A549 (cell line): ENCODE measurements around the gene NLRC3. TPM values are rescaled to one million over a fixed set of nuclear protein-coding genes. Genes with fewer than 3 reads are reported as not detected.

Experiments
- ATAC-seq, 2 experiments: fragments of 200-7000 bp in 1 of 2; fragments of >200 bp in 1 of 2; cut with Nextera tagmentation in 1 of 2; cut with Tn5 transposase in 1 of 2; 3 replicates each; pipeline versions ENCODE4 v1.8.0 to v1.9.1; 2018 to 2020; ENCODE audit warnings: mild to moderate bottlenecking in 1 of 2, moderate library complexity in 1 of 2
- CTCF ChIA-PET: fragments of 300-600 bp; sonication (Branson Sonifier 250); formaldehyde crosslinking; extraction: SDS; loops from one replicate; lab custom pipeline; 2021; ENCODE audit warnings: antibody characterized with exemption, inconsistent platforms; lab: Yijun Ruan, JAX
- POLR2A ChIA-PET: fragments of 350-600 bp; formaldehyde crosslinking; extraction: SDS; loops from one replicate; lab custom pipeline; 2021; ENCODE audit warnings: antibody characterized with exemption, inconsistent platforms; lab: Yijun Ruan, JAX
- DNase-seq, 2 experiments: peaks; one replicate each; pipeline versions ENCODE4 v3.0.0 to v3.0.0-alpha.2; 2011 to 2016; ENCODE audit warnings: low read depth in 1 of 2, low spot score in 1 of 2
- FAIRE-seq: peaks from 2 replicates; lab custom pipeline; 2011; peaks lifted over from hg19 to GRCh38; lab: Jason Lieb, UNC
- H3K27ac ChIP-seq, 2 experiments: fragments of >200 bp; sonication (Bioruptor Twin); formaldehyde crosslinking; 3 replicates each; pipeline ENCODE4 v1.5.1; 2016 to 2017
- H3K4me1 ChIP-seq: fragments of >200 bp; sonication (Bioruptor Twin); formaldehyde crosslinking; 3 replicates; pipeline ENCODE4 v1.6.1; 2016
- H3K4me2 ChIP-seq: fragments of >200 bp; sonication (Bioruptor Twin); formaldehyde crosslinking; 3 replicates; pipeline ENCODE4 v1.6.1; 2016
- H3K4me3 ChIP-seq: fragments of >200 bp; sonication (Bioruptor Twin); formaldehyde crosslinking; 3 replicates; pipeline ENCODE4 v1.5.1; 2016
- H3K9me3 ChIP-seq: fragments of >200 bp; sonication (Bioruptor Twin); formaldehyde crosslinking; 3 replicates; pipeline ENCODE4 v1.6.1; 2016
- ATOH8 ChIP-seq: fragments of 250-450 bp; sonication (Bioruptor Pico); IDR thresholded peaks from 2 replicates; pipeline ENCODE4 v1.5.0; 2020; ENCODE audit warnings: low read depth, mild to moderate bottlenecking, moderate library complexity
- BHLHE40 ChIP-seq: IDR thresholded peaks from 2 replicates; pipeline ENCODE4 v1.6.1; 2012; ENCODE audit warnings: low read depth, low read length, inconsistent platforms
- CHD2 ChIP-seq: fragments of 150-350 bp; IDR thresholded peaks from 2 replicates; pipeline ENCODE4 v1.6.1; 2014; ENCODE audit warnings: low read length; ENCODE audit not compliant: partially characterized antibody
- CHD4 ChIP-seq: fragments of 200-600 bp; sonication (generic); IDR thresholded peaks from 2 replicates; pipeline ENCODE4 v1.6.1; 2016; ENCODE audit warnings: antibody characterized with exemption, mild to moderate bottlenecking, borderline replicate concordance
- ESRRA ChIP-seq: fragments of 150-350 bp; IDR thresholded peaks from 2 replicates; pipeline ENCODE4 v1.6.1; 2014; ENCODE audit warnings: mild to moderate bottlenecking, low read length, borderline replicate concordance
- FOSB ChIP-seq: fragments of 250-450 bp; sonication (Bioruptor Pico); IDR thresholded peaks from 2 replicates; pipeline ENCODE4 v1.5.0; 2020; ENCODE audit warnings: mild to moderate bottlenecking, moderate library complexity
- FOSL2 ChIP-seq, 2 experiments: fragments of 450-650 bp in 1 of 2; fragments of >200 bp in 1 of 2; sonication (Bioruptor Twin) in 1 of 2; formaldehyde crosslinking; IDR thresholded peaks; 2 replicates each; pipeline versions ENCODE4 v1.5.0 to v1.6.1; 2016 to 2020; ENCODE audit warnings: mild to moderate bottlenecking in 1 of 2, moderate library complexity in 1 of 2
- GATA3 ChIP-seq: IDR thresholded peaks from 2 replicates; pipeline ENCODE4 v1.6.1; 2012; ENCODE audit warnings: borderline replicate concordance
- HDAC2 ChIP-seq: fragments of 200-600 bp; sonication (generic); IDR thresholded peaks from 2 replicates; pipeline ENCODE4 v1.6.1; 2016
- HOXA7 ChIP-seq: fragments of 250-450 bp; sonication (Bioruptor Pico); IDR thresholded peaks from 2 replicates; pipeline ENCODE4 v1.5.0; 2020; ENCODE audit warnings: mild to moderate bottlenecking, moderate library complexity
- HOXB5 ChIP-seq: fragments of 250-450 bp; sonication (Bioruptor Pico); IDR thresholded peaks from 2 replicates; pipeline ENCODE4 v1.5.0; 2020; ENCODE audit warnings: mild to moderate bottlenecking, moderate library complexity
- JUNB ChIP-seq: fragments of >200 bp; sonication (Bioruptor Twin); formaldehyde crosslinking; IDR thresholded peaks from 2 replicates; pipeline ENCODE4 v1.6.1; 2016
- KDM5A ChIP-seq: fragments of 200-600 bp; sonication (generic); IDR thresholded peaks from 2 replicates; pipeline ENCODE4 v1.6.1; 2016; ENCODE audit warnings: antibody characterized with exemption, mild to moderate bottlenecking
- MAFK ChIP-seq: fragments of 450-650 bp; IDR thresholded peaks from 2 replicates; pipeline ENCODE4 v1.6.1; 2014; ENCODE audit not compliant: partially characterized antibody
- NFE2L2 ChIP-seq: fragments of 150-350 bp; conservative IDR thresholded peaks from 2 replicates; pipeline ENCODE4 v1.6.1; 2014; ENCODE audit warnings: low read length
- NPAS2 ChIP-seq: fragments of 250-450 bp; sonication (Bioruptor Pico); IDR thresholded peaks from 2 replicates; pipeline ENCODE4 v1.8.0; 2022; ENCODE audit warnings: mild to moderate bottlenecking, moderate library complexity, borderline replicate concordance
- PHF8 ChIP-seq: fragments of 200-600 bp; sonication (generic); IDR thresholded peaks from 2 replicates; pipeline ENCODE4 v1.6.1; 2016; ENCODE audit warnings: low read depth, mild to moderate bottlenecking, antibody characterized with exemption, moderate library complexity, borderline replicate concordance
- SMC3 ChIP-seq: fragments of >200 bp; sonication (Bioruptor Twin); formaldehyde crosslinking; IDR thresholded peaks from 3 replicates; pipeline ENCODE4 v1.6.1; 2018; ENCODE audit warnings: inconsistent platforms
- TP53 ChIP-seq: fragments of 250-450 bp; sonication (Bioruptor Pico); IDR thresholded peaks from 2 replicates; pipeline ENCODE4 v1.5.0; 2021; ENCODE audit warnings: mild to moderate bottlenecking, moderate library complexity
- ZC3H11A ChIP-seq: fragments of 450-650 bp; IDR thresholded peaks from 2 replicates; pipeline ENCODE4 v1.6.1; 2014; ENCODE audit warnings: antibody characterized with exemption, mild to moderate bottlenecking
- ZNF302 ChIP-seq: fragments of 250-450 bp; sonication (Bioruptor Pico); IDR thresholded peaks from 2 replicates; pipeline ENCODE4 v1.9.0; 2021; ENCODE audit warnings: inconsistent platforms, mild to moderate bottlenecking, moderate library complexity
- ZSCAN20 ChIP-seq: fragments of 250-450 bp; sonication (Bioruptor Pico); IDR thresholded peaks from 2 replicates; pipeline ENCODE4 v1.8.0; 2022; ENCODE audit warnings: mild to moderate bottlenecking, moderate library complexity
- WGBS: methylation state at CpG from one replicate; pipeline ENCODE4 v1.1.6; 2017; ENCODE audit errors: missing lambda C conversion rate; 5-methylcytosine and 5-hydroxymethylcytosine counted together
- polyA plus RNA-seq, 4 experiments: library from polyadenylated mRNA; depleted of rRNA in 3 of 4; stranded (reverse); fragments of >200 nt; fragmentation: RNase III in 1 of 4; extraction: RNeasy Plus Mini Kit Qiagen cat#74134 plus additional on column Dnase treatment in 1 of 4; gene quantifications; 2 replicates in 3 of 4; 3 replicates in 1 of 4; pipeline ENCODE4 v1.2.3, GENCODE V29; 2011 to 2017
- TF ChIP-seq, protein P1 (sequence below): fragments of 200-600 bp; sonication (generic); IDR thresholded peaks from 2 replicates; pipeline ENCODE4 v1.6.1; 2016; ENCODE audit warnings: antibody characterized with exemption, mild to moderate bottlenecking, moderate library complexity

The NLRC3 gene
- polyA plus RNA-seq, 2 of the 4 experiments (the other 2 are of a cell fraction) = 0.04 TPM; not detected in 1

- FAIRE-seq = no peak
- POLR2A ChIA-PET = no interaction called here
- H3K4me1 ChIP-seq = no peaks in the 10 kb centered on the region
- TF ChIP-seq ESRRA (no peak), CHD4 (no peak), HOXB5 (no peak), ZSCAN20 (CRISPR knock-in tag) (no peak)
- TF ChIP-seq, all 56 proteins: peak for 0
- Histone ChIP-seq H3K4me2 (no peak overlapping the region), H3K4me3 (no peak overlapping the region), H3K9me3 (peaks cover 22% of the 10 kb centered on the region), H3K27ac (no peak overlapping the region)
- ATAC-seq (no peak; a peak in 1 of 6 replicates), DNase-seq (no peak)
- 74% methylated on average over 9 of the region's 9 CpGs for WGBS
- CTCF ChIA-PET = interaction anchor here (0.7 to 1.2 kb wide), 2 partner anchors 34 to 354 kb away, joined by 4 read pairs; no protein-coding TSS in a partner anchor
Observed at GRCh38 chr16:3573146-3573815, 3.9 kb downstream of the NLRC3 start.

DNA sequence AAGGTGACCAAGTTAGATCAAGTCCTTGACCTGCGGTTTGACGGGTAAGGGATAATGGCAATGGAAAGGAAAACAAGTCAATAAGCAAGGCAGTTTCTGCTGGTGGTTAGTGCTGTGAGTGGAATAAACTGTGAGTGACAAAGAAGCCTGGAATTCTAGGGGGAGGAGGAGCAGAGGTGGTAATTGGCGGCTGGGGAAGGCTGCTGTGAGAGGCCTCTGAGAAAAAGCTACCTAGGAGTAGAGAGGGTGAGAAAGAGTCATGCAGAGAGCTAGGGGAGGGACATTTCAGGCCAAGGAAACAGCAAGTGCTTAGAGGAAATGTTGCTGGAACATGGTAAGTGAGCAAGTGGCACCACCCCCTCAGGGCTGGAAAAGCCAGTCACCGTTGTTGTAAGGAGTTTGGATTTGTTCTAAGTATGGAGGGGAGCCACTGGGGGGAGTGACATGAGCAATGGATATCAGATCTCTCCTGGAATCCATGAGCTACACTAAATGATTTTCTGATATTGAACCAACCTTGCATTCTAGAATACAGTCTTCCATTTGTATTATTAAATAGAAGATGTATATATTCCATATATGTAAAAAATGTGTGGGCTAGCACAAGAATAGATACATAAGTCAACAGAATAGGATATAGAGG, 6.7 kb downstream of the NLRC3 start:
- ChIA-PET POLR2A (no interaction called here), CTCF (interaction anchor here (1.0 to 1.2 kb wide), 2 partner anchors 22 to 542 kb away, joined by 3 to 5 read pairs; no protein-coding TSS in a partner anchor)
- DNase-seq = no peak
- FAIRE-seq = no peak
- H3K4me3 ChIP-seq = no peak overlapping the region
- no peaks in the 10 kb centered on the region for H3K4me1 ChIP-seq
- WGBS = 56% methylated on average over 4 of the region's 4 CpGs
- ATAC-seq = no peak
- H3K9me3 ChIP-seq = peaks cover 22% of the 10 kb centered on the region
- TF ChIP-seq CHD2 (no peak), JUNB (no peak), SMC3 (no peak), TP53 (CRISPR knock-in tag) (no peak)
- no peak overlapping the region for H3K4me2 ChIP-seq
- H3K27ac ChIP-seq = no peak overlapping the region

DNA sequence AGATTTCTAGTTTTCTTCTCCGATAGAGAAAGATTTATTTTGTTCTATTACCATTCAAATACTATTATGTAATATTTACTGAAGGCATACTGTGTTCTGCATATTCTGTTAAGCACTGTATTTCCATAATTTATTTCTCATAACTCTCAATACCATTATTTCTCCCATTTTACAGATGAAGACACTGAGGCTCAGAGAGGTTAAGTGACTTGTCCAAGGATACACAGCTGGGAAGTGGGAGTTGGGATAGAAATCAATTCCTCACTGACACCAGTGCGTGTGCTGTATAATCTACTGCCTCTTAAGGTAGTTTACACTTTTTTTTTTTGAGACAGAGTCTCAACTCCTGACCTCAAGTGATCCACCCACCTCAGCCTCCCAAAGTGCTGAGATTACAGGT, 7.4 kb downstream of the NLRC3 start:
- H3K4me3 ChIP-seq = no peak overlapping the region
- WGBS = 59% methylated on average over 2 of the region's 2 CpGs
- no peaks in the 10 kb centered on the region for H3K4me1 ChIP-seq
- H3K27ac ChIP-seq = no peak overlapping the region
- no peak for ATAC-seq
- POLR2A ChIA-PET = no interaction called here
- DNase-seq = no peak
- TF ChIP-seq CHD2 (no peak), HDAC2 (no peak), KDM5A (no peak), ZC3H11A (no peak), NFE2L2 (no peak), ESRRA (no peak), BHLHE40 (no peak), FOSL2 (IDR thresholded peaks at IDR 0.05) (no peak), FOSL2 (CRISPR knock-in tag; IDR thresholded peaks at IDR 0.05) (no peak), ATOH8 (no peak), GATA3 (no peak), FOSB (CRISPR knock-in tag) (no peak), JUNB (no peak), MAFK (no peak), ZNF302 (CRISPR knock-in tag) (no peak), HOXA7 (CRISPR knock-in tag) (no peak), PHF8 (no peak), NPAS2 (CRISPR knock-in tag) (no peak)
- TF ChIP-seq, protein P1, sequence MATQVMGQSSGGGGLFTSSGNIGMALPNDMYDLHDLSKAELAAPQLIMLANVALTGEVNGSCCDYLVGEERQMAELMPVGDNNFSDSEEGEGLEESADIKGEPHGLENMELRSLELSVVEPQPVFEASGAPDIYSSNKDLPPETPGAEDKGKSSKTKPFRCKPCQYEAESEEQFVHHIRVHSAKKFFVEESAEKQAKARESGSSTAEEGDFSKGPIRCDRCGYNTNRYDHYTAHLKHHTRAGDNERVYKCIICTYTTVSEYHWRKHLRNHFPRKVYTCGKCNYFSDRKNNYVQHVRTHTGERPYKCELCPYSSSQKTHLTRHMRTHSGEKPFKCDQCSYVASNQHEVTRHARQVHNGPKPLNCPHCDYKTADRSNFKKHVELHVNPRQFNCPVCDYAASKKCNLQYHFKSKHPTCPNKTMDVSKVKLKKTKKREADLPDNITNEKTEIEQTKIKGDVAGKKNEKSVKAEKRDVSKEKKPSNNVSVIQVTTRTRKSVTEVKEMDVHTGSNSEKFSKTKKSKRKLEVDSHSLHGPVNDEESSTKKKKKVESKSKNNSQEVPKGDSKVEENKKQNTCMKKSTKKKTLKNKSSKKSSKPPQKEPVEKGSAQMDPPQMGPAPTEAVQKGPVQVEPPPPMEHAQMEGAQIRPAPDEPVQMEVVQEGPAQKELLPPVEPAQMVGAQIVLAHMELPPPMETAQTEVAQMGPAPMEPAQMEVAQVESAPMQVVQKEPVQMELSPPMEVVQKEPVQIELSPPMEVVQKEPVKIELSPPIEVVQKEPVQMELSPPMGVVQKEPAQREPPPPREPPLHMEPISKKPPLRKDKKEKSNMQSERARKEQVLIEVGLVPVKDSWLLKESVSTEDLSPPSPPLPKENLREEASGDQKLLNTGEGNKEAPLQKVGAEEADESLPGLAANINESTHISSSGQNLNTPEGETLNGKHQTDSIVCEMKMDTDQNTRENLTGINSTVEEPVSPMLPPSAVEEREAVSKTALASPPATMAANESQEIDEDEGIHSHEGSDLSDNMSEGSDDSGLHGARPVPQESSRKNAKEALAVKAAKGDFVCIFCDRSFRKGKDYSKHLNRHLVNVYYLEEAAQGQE = no peak
- TF ChIP-seq, all 56 proteins: peak for 0
- FAIRE-seq = no peak
- H3K4me2 ChIP-seq = no peak overlapping the region
- CTCF ChIA-PET = interaction anchor here (1.0 kb wide), 1 partner anchor 23 kb away, joined by 5 read pairs; no protein-coding TSS in a partner anchor
- H3K9me3 ChIP-seq = peaks cover 22% of the 10 kb centered on the region
